GM23338 (cell line): ENCODE data around the gene TANGO6. TPM values are rescaled to one million over a fixed set of nuclear protein-coding genes. Genes with fewer than 3 reads are reported as not detected.
"Not testable (repeated sequence)": the region's sequence is repeated elsewhere in the genome, so short reads cannot be mapped to it uniquely, and the experiment has no call there.

Experiments
- ATAC-seq: fragments of 200-7000 bp; cut with Tn5 transposase; 3 replicates; pipeline ENCODE4 v1.9.1; 2020
- DNase-seq: peaks from one replicate; pipeline ENCODE4 v3.0.0-alpha.2; 2015; ENCODE audit warnings: low spot score
- H2AFZ ChIP-seq: fragments of 200-600 bp; sonication (generic); 2 replicates; pipeline ENCODE4 v1.8.0; 2016; ENCODE audit warnings: antibody characterized with exemption, mild to moderate bottlenecking, moderate library complexity
- H3F3A ChIP-seq: fragments of 200-600 bp; sonication (generic); replicated peaks from 2 replicates; pipeline ENCODE4 v1.8.0; 2017; ENCODE audit warnings: antibody characterized with exemption, mixed run types, low read depth
- H3K27ac ChIP-seq: fragments of 200-600 bp; sonication (generic); 2 replicates; pipeline ENCODE4 v1.6.1; 2016; ENCODE audit warnings: low read depth
- H3K27me3 ChIP-seq: fragments of 200-600 bp; sonication (generic); 2 replicates; pipeline ENCODE4 v1.8.0; 2016; ENCODE audit warnings: mild to moderate bottlenecking, mixed run types, moderate library complexity; ENCODE audit not compliant: insufficient read depth
- H3K36me3 ChIP-seq: fragments of 200-600 bp; sonication (generic); 2 replicates; pipeline ENCODE4 v1.8.0; 2016; ENCODE audit warnings: mild to moderate bottlenecking; ENCODE audit not compliant: insufficient read depth
- H3K4me1 ChIP-seq: fragments of 200-600 bp; sonication (generic); 2 replicates; pipeline ENCODE4 v1.8.0; 2016; ENCODE audit warnings: mild to moderate bottlenecking, moderate library complexity; ENCODE audit not compliant: insufficient read depth
- H3K4me2 ChIP-seq: fragments of 200-600 bp; sonication (generic); 2 replicates; pipeline ENCODE4 v1.7.1; 2017; ENCODE audit warnings: mixed run types
- H3K4me3 ChIP-seq: fragments of 200-600 bp; sonication (generic); 2 replicates; pipeline ENCODE4 v1.6.1; 2016; ENCODE audit warnings: mixed run types
- H3K79me2 ChIP-seq: fragments of 200-600 bp; sonication (generic); replicated peaks from 2 replicates; pipeline ENCODE4 v1.8.0; 2017; ENCODE audit warnings: mild to moderate bottlenecking; ENCODE audit not compliant: insufficient read depth
- H3K9me2 ChIP-seq: fragments of 200-600 bp; sonication (generic); 2 replicates; pipeline ENCODE4 v1.8.0; 2017; ENCODE audit not compliant: insufficient read depth
- H4K20me1 ChIP-seq: fragments of 200-600 bp; sonication (generic); replicated peaks from 2 replicates; pipeline ENCODE4 v1.8.0; 2017; ENCODE audit warnings: mild to moderate bottlenecking; ENCODE audit not compliant: insufficient read depth
- H3K27ac Mint-ChIP-seq: 2 replicates; pipeline ENCODE4 v1.8.0; 2020; ENCODE audit warnings: inconsistent platforms, mild to moderate bottlenecking, moderate library complexity, mixed read lengths
- H3K27me3 Mint-ChIP-seq: 3 replicates; pipeline ENCODE4 v1.8.0; 2022; ENCODE audit warnings: low read depth, mild to moderate bottlenecking, moderate library complexity, mixed read lengths, inconsistent platforms; ENCODE audit not compliant: insufficient read depth, poor library complexity
- H3K36me3 Mint-ChIP-seq: 3 replicates; pipeline ENCODE4 v1.8.0; 2021; ENCODE audit warnings: low read depth, mild to moderate bottlenecking, inconsistent platforms, moderate library complexity, mixed read lengths
- H3K4me1 Mint-ChIP-seq: 3 replicates; pipeline ENCODE4 v1.8.0; 2020; ENCODE audit warnings: mild to moderate bottlenecking, inconsistent platforms, mixed read lengths
- H3K4me3 Mint-ChIP-seq: 3 replicates; pipeline ENCODE4 v1.8.0; 2021; ENCODE audit warnings: moderate library complexity, mild to moderate bottlenecking, inconsistent platforms, mixed read lengths
- H3K9me3 Mint-ChIP-seq: 3 replicates; pipeline ENCODE4 v1.8.0; 2020; ENCODE audit warnings: moderate library complexity, mild to moderate bottlenecking, inconsistent platforms, mixed read lengths
- CREB1 ChIP-seq: fragments of 250-450 bp; sonication (Bioruptor Pico); IDR thresholded peaks from 2 replicates; pipeline ENCODE4 v1.5.0; 2020; ENCODE audit warnings: low read depth, mild to moderate bottlenecking, moderate library complexity
- CTCF ChIP-seq, 2 experiments: fragments of 200-600 bp in 1 of 2; sonication (generic) in 1 of 2; conservative IDR thresholded peaks; 2 replicates each; pipeline versions ENCODE4 v1.5.1 to v1.6.1; 2016 to 2017; ENCODE audit warnings: antibody characterized with exemption in 2 of 2, low read depth in 2 of 2, mild to moderate bottlenecking in 2 of 2, moderate library complexity in 1 of 2
- ETS1 ChIP-seq: IDR thresholded peaks from 2 replicates; pipeline ENCODE4 v1.6.1; 2016; ENCODE audit warnings: antibody characterized with exemption
- EZH2 ChIP-seq: fragments of 200-600 bp; sonication (generic); IDR thresholded peaks from one replicate; pipeline ENCODE4 v1.8.0; 2017; ENCODE audit warnings: antibody characterized with exemption, mild to moderate bottlenecking, low read depth; ENCODE audit not compliant: unreplicated experiment
- EZH2phosphoT487 ChIP-seq: fragments of 200-600 bp; sonication (generic); IDR thresholded peaks from one replicate; pipeline ENCODE4 v1.8.1; 2018; ENCODE audit warnings: antibody characterized with exemption; ENCODE audit not compliant: unreplicated experiment
- JUNB ChIP-seq: IDR thresholded peaks from one replicate; pipeline ENCODE4 v1.6.1; 2016; ENCODE audit warnings: antibody characterized with exemption; ENCODE audit not compliant: unreplicated experiment
- NANOG ChIP-seq: IDR thresholded peaks from 2 replicates; pipeline ENCODE4 v1.6.1; 2016; ENCODE audit warnings: antibody characterized with exemption, borderline replicate concordance
- POLR2AphosphoS5 ChIP-seq: IDR thresholded peaks from 2 replicates; pipeline ENCODE4 v1.6.1; 2016; ENCODE audit warnings: antibody characterized with exemption, low read depth
- STAT1 ChIP-seq: IDR thresholded peaks from one replicate; pipeline ENCODE4 v1.6.1; 2016; ENCODE audit warnings: antibody characterized with exemption; ENCODE audit not compliant: unreplicated experiment
- ZNF114 ChIP-seq: fragments of 250-450 bp; sonication (Bioruptor Pico); IDR thresholded peaks from 2 replicates; pipeline ENCODE4 v1.5.0; 2020; ENCODE audit warnings: mild to moderate bottlenecking, moderate library complexity
- ZNF331 ChIP-seq: fragments of 250-450 bp; sonication (Bioruptor Pico); IDR thresholded peaks from 2 replicates; pipeline ENCODE4 v1.5.0; 2020; ENCODE audit warnings: low read depth, mild to moderate bottlenecking, moderate library complexity
- ZNF462 ChIP-seq: fragments of 250-450 bp; sonication (Bioruptor Pico); IDR thresholded peaks from 2 replicates; pipeline ENCODE4 v1.5.0; 2020; ENCODE audit warnings: mild to moderate bottlenecking, moderate library complexity
- polyA plus RNA-seq: library from polyadenylated mRNA; unstranded; fragments of >200 nt; fragmentation: Nextera tagmentation; extraction: Ambion mirVana; gene quantifications from 2 replicates; pipeline ENCODE4 v1.2.1, GENCODE V29; 2016
- total RNA-seq: library from RNA; depleted of rRNA; stranded (reverse); fragments of >200 nt; shearing (Covaris generic); gene quantifications from 2 replicates; pipeline ENCODE4 v1.2.3, GENCODE V29; 2014

The TANGO6 gene
- total and polyA plus RNA-seq, 2 experiments from 2014 or later, result 7.2 to 23.2 TPM

GRCh38 chr16:69126801-69127200 is 283.5 kb downstream of the TANGO6 start:
- H3K27ac ChIP-seq, result peak overlapping the region; percentile 1
- H3K4me3 Mint-ChIP-seq, H3K9me3 Mint-ChIP-seq, H2AFZ ChIP-seq, H3K4me2 ChIP-seq, H3K4me3 ChIP-seq, H3K27me3 Mint-ChIP-seq, H3K4me1 ChIP-seq, DNase-seq, ATAC-seq, H3K9me2 ChIP-seq, H3K27ac Mint-ChIP-seq, H3K36me3 ChIP-seq, H3K27me3 ChIP-seq: not testable (repeated sequence)
- Mint-ChIP-seq H3K36me3 (peaks cover 42% of the 10 kb centered on the region), H3K4me1 (peaks cover 17% of the 10 kb centered on the region)
- peaks cover 20% of the 10 kb centered on the region for H3F3A ChIP-seq
- peaks cover 23% of the 10 kb centered on the region for H4K20me1 ChIP-seq
- H3K79me2 ChIP-seq, result peaks cover 79% of the 10 kb centered on the region

- peaks cover 9% of the 10 kb centered on the region for H3K4me1 ChIP-seq
- peaks cover 20% of the 10 kb centered on the region for H3F3A ChIP-seq
- ATAC-seq, result no peak
- H3K4me3 Mint-ChIP-seq, result no peak overlapping the region
- H3K27me3 Mint-ChIP-seq, result peaks cover 10% of the 10 kb centered on the region
- no peak overlapping the region for H3K27ac Mint-ChIP-seq
- no peak for DNase-seq
- peaks cover 21% of the 10 kb centered on the region for H3K4me1 Mint-ChIP-seq
- H3K36me3 Mint-ChIP-seq, result peaks cover 38% of the 10 kb centered on the region
- no peak overlapping the region for H2AFZ ChIP-seq
- no peaks in the 10 kb centered on the region for H3K9me2 ChIP-seq
- H3K79me2 ChIP-seq, result peaks cover 82% of the 10 kb centered on the region
- H4K20me1 ChIP-seq, result peaks cover 25% of the 10 kb centered on the region
- no peak overlapping the region for H3K4me3 ChIP-seq
- H3K27ac ChIP-seq, result no peak overlapping the region
- no peaks in the 10 kb centered on the region for H3K27me3 ChIP-seq
- H3K4me2 ChIP-seq, result no peak overlapping the region
- H3K36me3 ChIP-seq, result no peaks in the 10 kb centered on the region
- H3K9me3 Mint-ChIP-seq, result no peaks in the 10 kb centered on the region
- TF ChIP-seq JUNB, result no peak
- no peak for TF ChIP-seq EZH2phosphoT487
- no peak for TF ChIP-seq ZNF331 (CRISPR knock-in tag)
- no peak for TF ChIP-seq ZNF114 (CRISPR knock-in tag)
- TF ChIP-seq EZH2, result no peak
- no peak for TF ChIP-seq ZNF462
- no peak for TF ChIP-seq STAT1
- TF ChIP-seq NANOG, result no peak
- TF ChIP-seq CREB1 (CRISPR knock-in tag), result no peak
- TF ChIP-seq ETS1, result no peak
- TF ChIP-seq CTCF (conservative IDR thresholded peaks at IDR 0.05; ENCODE audit: low read depth in 2 of 2), result no peak
- TF ChIP-seq POLR2AphosphoS5, result no peak
Observed at GRCh38 chr16:69127966-69128510, 284.7 kb downstream of the TANGO6 start.
